ENCODE data around the gene RAD9A. TPM values are rescaled to one million over a fixed set of nuclear protein-coding genes. Genes with fewer than 3 reads are reported as not detected.

The RAD9A gene
- total RNA-seq, 2 donors from 2014 or later, result 30.2 to 49.4 TPM

- peak within 1 kb of the TSS in 1 of 2 donors; percentile 4 for H3K27ac ChIP-seq
- peaks cover 16 to 22% of the 10 kb centered on the region in 2 donors for H3K36me3 ChIP-seq
- intact Hi-C loops (cut with DNase I), result no loop called here
- peaks cover 13% of the 10 kb centered on the region for H3K4me1 ChIP-seq (replicated peaks)
- no peak for DNase-seq (ENCODE audit: low spot score)
- no peaks in the 10 kb centered on the region for H3K9me3 ChIP-seq
- H3K4me3 ChIP-seq, result peak within 1 kb of the TSS; percentile 1 to 5
- no peaks in the 10 kb centered on the region for H3K27me3 ChIP-seq (replicated peaks; ENCODE audit: insufficient read depth)
- WGBS, result 72% methylated on average over 14 of the region's 26 CpGs
- TF ChIP-seq POLR2A (IDR thresholded peaks at IDR 0.05) (no peak), POLR2AphosphoS5 (IDR thresholded peaks at IDR 0.05) (no peak)
- TF ChIP-seq, protein P1, sequence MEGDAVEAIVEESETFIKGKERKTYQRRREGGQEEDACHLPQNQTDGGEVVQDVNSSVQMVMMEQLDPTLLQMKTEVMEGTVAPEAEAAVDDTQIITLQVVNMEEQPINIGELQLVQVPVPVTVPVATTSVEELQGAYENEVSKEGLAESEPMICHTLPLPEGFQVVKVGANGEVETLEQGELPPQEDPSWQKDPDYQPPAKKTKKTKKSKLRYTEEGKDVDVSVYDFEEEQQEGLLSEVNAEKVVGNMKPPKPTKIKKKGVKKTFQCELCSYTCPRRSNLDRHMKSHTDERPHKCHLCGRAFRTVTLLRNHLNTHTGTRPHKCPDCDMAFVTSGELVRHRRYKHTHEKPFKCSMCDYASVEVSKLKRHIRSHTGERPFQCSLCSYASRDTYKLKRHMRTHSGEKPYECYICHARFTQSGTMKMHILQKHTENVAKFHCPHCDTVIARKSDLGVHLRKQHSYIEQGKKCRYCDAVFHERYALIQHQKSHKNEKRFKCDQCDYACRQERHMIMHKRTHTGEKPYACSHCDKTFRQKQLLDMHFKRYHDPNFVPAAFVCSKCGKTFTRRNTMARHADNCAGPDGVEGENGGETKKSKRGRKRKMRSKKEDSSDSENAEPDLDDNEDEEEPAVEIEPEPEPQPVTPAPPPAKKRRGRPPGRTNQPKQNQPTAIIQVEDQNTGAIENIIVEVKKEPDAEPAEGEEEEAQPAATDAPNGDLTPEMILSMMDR (IDR thresholded peaks at IDR 0.05), result no peak
Measured at GRCh38 chr11:67437082-67437808, 45.5 kb downstream of the RAD9A start, which contains the start of gene PTPRCAP. PTPRCAP (minus strand) TSS chr11:67437682; CDS start chr11:67437619, 63 bp downstream.

DNA sequence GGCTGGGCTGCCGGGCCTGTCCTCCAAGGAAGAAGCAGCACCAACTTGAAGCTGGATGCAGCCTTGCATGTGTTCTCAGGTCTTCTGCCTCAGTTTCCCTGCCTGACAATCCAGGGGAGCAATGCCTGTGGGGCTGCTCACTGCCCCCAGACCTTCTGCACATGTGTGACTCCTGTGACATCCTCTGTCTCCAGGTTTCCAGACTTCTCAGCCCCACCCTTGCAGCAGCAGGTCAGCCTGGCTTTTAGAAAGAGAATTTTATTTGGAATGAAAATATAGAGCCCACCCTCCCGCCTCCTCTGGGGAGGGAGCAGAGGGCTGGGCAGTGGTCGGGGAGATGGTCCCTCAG is 46.0 kb downstream of the RAD9A start:
- H3K4me1 ChIP-seq (replicated peaks), result peaks cover 16% of the 10 kb centered on the region

DNA sequence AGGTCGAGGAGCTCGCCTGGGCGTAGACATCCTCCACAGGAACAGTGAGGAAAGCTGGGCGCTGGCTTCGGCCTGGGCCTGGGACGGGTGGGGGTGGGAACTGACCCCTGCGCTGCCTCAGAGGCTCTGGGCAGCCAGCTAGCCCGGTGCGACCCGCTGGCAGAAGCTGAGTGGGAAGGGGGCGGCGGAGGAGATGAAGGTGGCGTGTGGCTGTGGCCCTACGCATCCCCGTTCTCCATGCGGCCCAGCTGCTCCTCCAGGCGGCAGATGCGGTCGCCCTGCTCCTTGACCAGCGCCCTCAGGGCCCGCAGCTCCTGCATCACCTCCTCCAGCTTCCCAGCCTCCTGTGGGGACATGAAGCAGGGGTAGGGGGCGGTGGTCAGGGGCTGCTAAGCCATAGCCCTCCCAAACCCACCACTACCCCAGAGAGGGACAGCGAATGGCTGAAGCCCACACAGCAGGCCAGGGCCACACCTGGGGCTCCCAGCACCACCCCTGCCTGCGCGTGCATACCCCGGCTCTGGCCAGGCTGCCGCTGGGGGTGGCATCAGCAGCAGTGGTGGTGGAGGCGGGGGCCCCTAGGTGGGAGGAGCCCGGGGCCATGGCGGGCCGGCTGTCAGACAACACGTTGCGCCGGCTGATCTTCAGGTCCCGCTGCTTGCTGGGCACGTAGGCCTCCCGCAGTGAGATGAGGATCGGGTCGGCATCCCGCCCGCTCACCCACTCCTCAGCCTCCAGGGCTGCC is 46.5 kb downstream of the RAD9A start:
- Histone ChIP-seq H3K4me3 (peak overlapping the region; percentile 1 to 5), H3K27ac (no peak overlapping the region), H3K4me1 (replicated peaks) (peaks cover 16% of the 10 kb centered on the region), H3K27me3 (replicated peaks; ENCODE audit: insufficient read depth) (no peaks in the 10 kb centered on the region), H3K9me3 (no peaks in the 10 kb centered on the region), H3K36me3 (peaks cover 8 to 22% of the 10 kb centered on the region in 2 donors)
- DNase-seq (ENCODE audit: low spot score), result no peak
- intact Hi-C loops (cut with DNase I), result no loop called here
- 81% methylated on average over 23 of the region's 41 CpGs for WGBS
- no peak for TF ChIP-seq POLR2A (IDR thresholded peaks at IDR 0.05)
- TF ChIP-seq POLR2AphosphoS5 (IDR thresholded peaks at IDR 0.05), result no peak
- TF ChIP-seq, protein P1 (IDR thresholded peaks at IDR 0.05), result no peak

More for the DNA sequence above, 46.0 kb downstream of the RAD9A start:
- no peaks in the 10 kb centered on the region for H3K9me3 ChIP-seq
- peaks cover 13 to 22% of the 10 kb centered on the region in 2 donors for H3K36me3 ChIP-seq
- no peak overlapping the region for H3K27ac ChIP-seq
- intact Hi-C loops (cut with DNase I), result no loop called here
- WGBS, result 68% methylated on average over 3 of the region's 3 CpGs
- TF ChIP-seq, protein P1 (IDR thresholded peaks at IDR 0.05), result no peak
- TF ChIP-seq POLR2A (IDR thresholded peaks at IDR 0.05), result no peak
- no peak for TF ChIP-seq POLR2AphosphoS5 (IDR thresholded peaks at IDR 0.05)
- H3K4me3 ChIP-seq, result peak overlapping the region; percentile 1 to 5
- no peak for DNase-seq (ENCODE audit: low spot score)
- no peaks in the 10 kb centered on the region for H3K27me3 ChIP-seq (replicated peaks; ENCODE audit: insufficient read depth)

GRCh38 chr11:67439321-67440228 is 47.8 kb downstream of the RAD9A start:
- no peak for DNase-seq (ENCODE audit: low spot score)
- Histone ChIP-seq H3K27ac (peak overlapping the region in 1 of 2 donors; percentile 23), H3K9me3 (no peaks in the 10 kb centered on the region), H3K4me3 (no peak overlapping the region), H3K36me3 (peaks cover 7 to 16% of the 10 kb centered on the region in 2 donors), H3K27me3 (replicated peaks; ENCODE audit: insufficient read depth) (no peaks in the 10 kb centered on the region), H3K4me1 (replicated peaks) (peaks cover 16% of the 10 kb centered on the region)
- 75% methylated on average over 31 of the region's 31 CpGs for WGBS
- intact Hi-C loops (cut with DNase I), result no loop called here
- no peak for TF ChIP-seq POLR2AphosphoS5 (IDR thresholded peaks at IDR 0.05)
- TF ChIP-seq, protein P1 (IDR thresholded peaks at IDR 0.05), result no peak
- TF ChIP-seq POLR2A (IDR thresholded peaks at IDR 0.05), result no peak

Measured in prostate gland (tissue), 2 donors.